Adrenal gland (tissue), 12 donors: Measurements from ENCODE around the gene HECTD3. TPM values are rescaled to one million over a fixed set of nuclear protein-coding genes. Genes with fewer than 3 reads are reported as not detected.
A peak's percentile ranks its signal among the peaks of the same experiment; 100 is the strongest.

Source experiments
- DNase-seq, 7 donors: peaks; one replicate each; pipeline ENCODE4 v3.0.0-alpha.2; 2019 to 2020
- H3K27ac ChIP-seq, 5 donors: fragments of 200-600 bp; sonication (generic) in 4 of 5; 1 replicate in 3 of 5; 2 replicates in 2 of 5; pipeline versions ENCODE4 v1.5.1 to v1.8.0; 2016 to 2020; ENCODE audit warnings: mild to moderate bottlenecking in 1 of 5
- H3K27me3 ChIP-seq: fragments of 200-600 bp; 2 replicates; pipeline ENCODE4 v1.8.0; 2021
- H3K36me3 ChIP-seq, 2 donors: fragments of 200-600 bp; replicated peaks in 1 of 2; 1 replicate in 1 of 2; 2 replicates in 1 of 2; pipeline versions ENCODE4 v1.5.1 to v1.8.0; 2018 to 2022
- H3K4me1 ChIP-seq, 2 donors: fragments of 200-600 bp; replicated peaks in 1 of 2; 1 replicate in 1 of 2; 2 replicates in 1 of 2; pipeline versions ENCODE4 v1.5.1 to v1.8.0; 2018 to 2021
- H3K4me3 ChIP-seq, 4 donors: fragments of 200-600 bp; sonication (generic) in 3 of 4; one replicate each; pipeline ENCODE4 v1.5.1; 2016 to 2018
- H3K9me3 ChIP-seq, 3 donors: fragments of 200-600 bp; sonication (generic) in 1 of 3; replicated peaks in 1 of 3; 1 replicate in 2 of 3; 2 replicates in 1 of 3; pipeline versions ENCODE4 v1.5.1 to v1.8.0; 2016 to 2021
- CTCF ChIP-seq, 6 experiments: fragments of 450-650 bp in 4 of 6; fragments of 200-600 bp in 2 of 6; sonication (generic) in 1 of 6; IDR thresholded peaks; 1 replicate in 5 of 6; 2 replicates in 1 of 6; pipeline versions ENCODE4 v1.5.1 to v1.8.0; 2016 to 2021; ENCODE audit warnings: antibody characterized with exemption in 6 of 6, mild to moderate bottlenecking in 2 of 6, moderate library complexity in 1 of 6
- POLR2A ChIP-seq, 2 donors: fragments of 450-650 bp; IDR thresholded peaks; one replicate each; pipeline ENCODE4 v1.6.1; 2017; ENCODE audit warnings: antibody characterized with exemption in 2 of 2, mild to moderate bottlenecking in 2 of 2, moderate library complexity in 1 of 2
- WGBS, 4 donors: extraction: QIAGEN DNeasy Blood & Tissue Kit in 2 of 4; methylation state at CpG; one replicate each; pipeline versions ENCODE4 v1.1.5 to v1.1.7; 2013 to 2017; 5-methylcytosine and 5-hydroxymethylcytosine counted together
- intact Hi-C, 2 donors: fragments of 100-400 bp; cut with DNase I; formaldehyde crosslinking; loops; one replicate each; pipeline versions ENCODE4 v1.14.1 to v1.15.0; 2022 to 2023
- polyA plus RNA-seq, 3 donors: library from polyadenylated mRNA; stranded (reverse); fragments of 200-250 nt in 2 of 3; fragments of 350-450 nt in 1 of 3; fragmentation: Illumina TruSeq in 1 of 3; extraction: RNeasy Lipid Tissue Mini Kit (QIAGEN cat#74804) in 1 of 3; gene quantifications; one replicate each; pipeline ENCODE4 v1.2.3, GENCODE V29; 2013 to 2014
- total RNA-seq, 9 donors: library from RNA; depleted of rRNA in 4 of 9; stranded (reverse); fragments of >200 nt in 4 of 9; fragments of 120-200 nt in 1 of 9; fragmentation: NEBNext Ultra II Directional in 1 of 9; extraction: Animal tissue kit (Norgen Biotek cat#: 25700) in 1 of 9; gene quantifications; one replicate each; pipeline versions ENCODE4 v1.1.0 to v1.2.4, GENCODE V29; 2013 to 2023
- donor health status: healthy with polysubstance abuse.
- donor health status: Bipolar disorder and iron deficiency.
- donor health status: DM: yes; HTN: yes; CAD: no.
- donor health status: DM: no; HTN: no; CAD: no.
- donor health status: DM: no; HTN: no; CAD: no.
- donor health status: DM: yes; HTN: yes; CAD: no.

HECTD3 gene
- total and polyA plus RNA-seq, 12 donors = 17.2 to 73.7 (median 50.8) TPM

GRCh38 chr1:45040297-45040696 is 29.2 kb upstream of the HECTD3 start:
- intact Hi-C loops = no loop called here
- H3K4me1 ChIP-seq = peaks cover 24 to 27% of the 10 kb centered on the region in 2 donors
- H3K9me3 ChIP-seq = no peaks in the 10 kb centered on the region
- 96 to 97% (median 96%) methylated on average over 5 of the region's 5 CpGs for WGBS, 4 donors
- H3K4me3 ChIP-seq = no peak overlapping the region
- H3K27me3 ChIP-seq = no peaks in the 10 kb centered on the region
- DNase-seq = no peak
- no peak overlapping the region for H3K27ac ChIP-seq
- H3K36me3 ChIP-seq = peaks cover 0 to 11% of the 10 kb centered on the region in 2 donors
- TF ChIP-seq POLR2A (IDR thresholded peaks at IDR 0.05) = no peak
- no peak for TF ChIP-seq CTCF (IDR thresholded peaks at IDR 0.05)

DNA sequence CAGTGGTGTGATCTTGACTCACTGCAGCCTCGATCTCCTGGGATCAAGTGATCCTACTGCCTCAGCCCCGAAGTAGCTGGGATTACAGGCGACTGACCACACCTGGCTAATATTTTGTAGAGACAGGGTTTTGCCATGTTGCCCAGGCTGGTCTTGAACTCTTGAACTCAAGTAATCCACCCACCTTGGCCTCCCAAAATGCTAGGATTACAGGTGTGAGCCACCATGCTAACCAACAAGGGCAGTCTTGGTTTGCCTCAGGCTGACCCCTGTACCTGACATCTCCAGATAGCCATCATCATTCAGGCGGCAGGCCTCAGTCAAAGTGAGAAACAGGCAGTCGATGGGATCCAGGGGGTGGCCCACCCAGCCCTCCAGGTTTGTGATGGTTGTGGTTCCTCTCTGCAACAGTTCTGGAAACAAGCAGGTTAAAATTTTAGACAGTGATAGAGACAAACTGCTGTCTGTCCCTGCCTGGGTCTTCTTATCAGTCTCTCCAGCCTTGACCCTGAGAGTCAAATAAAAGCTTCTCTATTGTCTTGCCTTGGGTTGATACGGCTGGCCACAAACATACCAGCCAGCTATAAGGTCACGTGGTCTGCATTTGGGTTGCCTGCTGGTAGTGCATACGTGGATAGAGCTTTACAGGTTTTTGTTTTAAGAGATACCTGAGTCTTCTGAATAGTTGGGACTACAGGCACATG is 27.7 kb upstream of the HECTD3 start:
- H3K27ac ChIP-seq = peak overlapping the region in 3 of 5 donors; percentile 48 to 56 (median 49)
- WGBS, 4 donors = 54 to 72% (median 61%) methylated on average over 6 to 8 of the region's 8 CpGs
- intact Hi-C loops = no loop called here
- H3K27me3 ChIP-seq = no peaks in the 10 kb centered on the region
- peak in 5 of 7 donors; percentile 45 to 60 (median 52) for DNase-seq
- TF ChIP-seq CTCF (IDR thresholded peaks at IDR 0.05) = no peak
- no peak for TF ChIP-seq POLR2A (IDR thresholded peaks at IDR 0.05)
- H3K9me3 ChIP-seq = no peaks in the 10 kb centered on the region
- peaks cover 0 to 19% of the 10 kb centered on the region in 2 donors for H3K36me3 ChIP-seq
- no peak overlapping the region for H3K4me3 ChIP-seq
- H3K4me1 ChIP-seq = peaks cover 24 to 27% of the 10 kb centered on the region in 2 donors

GRCh38 chr1:45038240-45038639 is 27.1 kb upstream of the HECTD3 start:
- H3K4me1 ChIP-seq = peaks cover 24 to 27% of the 10 kb centered on the region in 2 donors
- H3K4me3 ChIP-seq = no peak overlapping the region
- no peaks in the 10 kb centered on the region for H3K9me3 ChIP-seq
- peak overlapping the region in 2 of 5 donors; percentile 48 to 56 for H3K27ac ChIP-seq
- no peaks in the 10 kb centered on the region for H3K27me3 ChIP-seq
- intact Hi-C loops = no loop called here
- TF ChIP-seq CTCF (IDR thresholded peaks at IDR 0.05) = no peak
- TF ChIP-seq POLR2A (IDR thresholded peaks at IDR 0.05) = no peak
- DNase-seq = no peak
- 48 to 76% (median 64%) methylated on average over 2 of the region's 2 CpGs for WGBS, 4 donors
- peaks cover 0 to 19% of the 10 kb centered on the region in 2 donors for H3K36me3 ChIP-seq

DNA sequence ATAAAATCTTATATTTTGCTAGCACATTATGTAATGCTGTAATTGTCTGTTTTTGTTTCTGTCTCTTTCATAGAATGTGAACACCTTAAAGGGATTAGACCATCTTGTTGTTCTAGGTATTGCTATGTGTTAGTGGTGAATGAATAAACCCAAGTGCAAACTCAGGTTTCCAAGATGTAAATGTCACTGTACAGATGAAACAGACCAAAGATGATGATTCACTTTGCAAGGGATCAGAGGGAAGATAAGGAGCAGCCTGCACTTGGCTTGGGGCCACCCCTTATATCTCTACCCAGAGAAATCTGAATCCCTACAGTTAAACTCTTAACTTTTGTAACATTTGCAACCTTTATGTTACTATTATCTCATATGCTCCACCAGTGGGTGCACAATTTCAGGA is 26.3 kb upstream of the HECTD3 start:
- no peaks in the 10 kb centered on the region for H3K27me3 ChIP-seq
- DNase-seq = peak in 6 of 7 donors; percentile 54 to 71 (median 63)
- H3K9me3 ChIP-seq = no peaks in the 10 kb centered on the region
- no peak overlapping the region for H3K4me3 ChIP-seq
- peaks cover 0 to 15% of the 10 kb centered on the region in 2 donors for H3K36me3 ChIP-seq
- TF ChIP-seq POLR2A (IDR thresholded peaks at IDR 0.05) = no peak
- no peak for TF ChIP-seq CTCF (IDR thresholded peaks at IDR 0.05)
- H3K4me1 ChIP-seq = peaks cover 24 to 27% of the 10 kb centered on the region in 2 donors
- intact Hi-C loops = no loop called here
- H3K27ac ChIP-seq = peak overlapping the region in 3 of 5 donors; percentile 38 to 56 (median 48)
